Ureter (tissue), 1 donor: ENCODE measurements around the gene SLC4A4. TPM values are rescaled to one million over a fixed set of nuclear protein-coding genes. Genes with fewer than 3 reads are reported as not detected.

ENCODE experiments used
- DNase-seq: peaks from one replicate; pipeline ENCODE4 v3.0.0-alpha.2; 2020; ENCODE audit warnings: low spot score
- total RNA-seq: library from RNA; stranded (reverse); gene quantifications from one replicate; pipeline ENCODE4 v1.2.4, GENCODE V29; 2023
- donor health status: DM: yes; HTN: yes; CAD: no.

The SLC4A4 gene
- total RNA-seq, 1 donor from 2014 or later: 36.8 TPM

GRCh38 chr4:71599578-71599977, 260.8 kb downstream of the SLC4A4 start:
- no peak for DNase-seq

- DNase-seq: no peak
Observed at GRCh38 chr4:71602289-71602900, 263.6 kb downstream of the SLC4A4 start.

GRCh38 chr4:71604785-71605184, 266.0 kb downstream of the SLC4A4 start:
- DNase-seq: no peak

- no peak for DNase-seq
Observed at GRCh38 chr4:71607109-71607508, 268.3 kb downstream of the SLC4A4 start.

- no peak for DNase-seq
Observed at GRCh38 chr4:71607780-71608677, 269.2 kb downstream of the SLC4A4 start.

- DNase-seq: no peak
Observed at GRCh38 chr4:71608678-71609071, 269.9 kb downstream of the SLC4A4 start.

GRCh38 chr4:71609167-71609566, 270.3 kb downstream of the SLC4A4 start:
- no peak for DNase-seq

- no peak for DNase-seq
Observed at GRCh38 chr4:71609651-71610050, 270.8 kb downstream of the SLC4A4 start.

GRCh38 chr4:71614621-71615020, 275.8 kb downstream of the SLC4A4 start:
- no peak for DNase-seq

- no peak for DNase-seq
Observed at GRCh38 chr4:71616168-71616811, 277.5 kb downstream of the SLC4A4 start.
